Upper lobe of right lung (tissue), 1 donor: ENCODE data around the gene LRFN4. TPM values are rescaled to one million over a fixed set of nuclear protein-coding genes. Genes with fewer than 3 reads are reported as not detected.

Experiments used
- ATAC-seq: fragments of 200-7000 bp; cut with Tn5 transposase; one replicate; pipeline ENCODE4 v1.9.1; 2020; ENCODE audit warnings: mild to moderate bottlenecking, moderate library complexity
- DNase-seq: peaks from one replicate; pipeline ENCODE4 v3.0.0-alpha.2; 2020
- H3K27ac ChIP-seq: fragments of 200-600 bp; one replicate; pipeline ENCODE4 v1.8.0; 2022
- H3K27me3 ChIP-seq: fragments of 200-600 bp; one replicate; pipeline ENCODE4 v1.8.0; 2022; ENCODE audit warnings: mild to moderate bottlenecking
- H3K36me3 ChIP-seq: fragments of 200-600 bp; one replicate; pipeline ENCODE4 v1.8.0; 2022
- H3K4me1 ChIP-seq: fragments of 200-600 bp; one replicate; pipeline ENCODE4 v1.8.0; 2022
- H3K4me3 ChIP-seq: fragments of 200-600 bp; one replicate; pipeline ENCODE4 v1.8.0; 2022; ENCODE audit warnings: mild to moderate bottlenecking
- H3K9me3 ChIP-seq: fragments of 200-600 bp; one replicate; pipeline ENCODE4 v1.8.0; 2022
- CTCF ChIP-seq: fragments of 200-600 bp; IDR thresholded peaks from one replicate; pipeline ENCODE4 v1.8.0; 2022; ENCODE audit warnings: antibody characterized with exemption
- intact Hi-C: fragments of 100-400 bp; cut with DNase I; formaldehyde crosslinking; loops from one replicate; pipeline ENCODE4 v1.11.0; 2022
- total RNA-seq: library from RNA; stranded (reverse); fragmentation: NEBNext Ultra II Directional; extraction: Animal tissue kit (Norgen Biotek cat#: 25700); gene quantifications from one replicate; pipeline ENCODE4 v1.2.1, GENCODE V29; 2021
- donor health status: DM: no; HTN: yes; CAD: no; lungs with severe emphysema.

The LRFN4 gene
- total RNA-seq, 1 donor from 2014 or later = 14.0 TPM

- intact Hi-C loops = no loop called here
- H3K4me3 ChIP-seq = peak overlapping the region; percentile 71
- no peak for DNase-seq
- no peaks in the 10 kb centered on the region for H3K27me3 ChIP-seq
- no peaks in the 10 kb centered on the region for H3K36me3 ChIP-seq
- TF ChIP-seq CTCF = no peak
- no peak overlapping the region for H3K27ac ChIP-seq
- H3K4me1 ChIP-seq = peaks cover 6% of the 10 kb centered on the region
- no peak for ATAC-seq
- H3K9me3 ChIP-seq = no peaks in the 10 kb centered on the region
Measured at GRCh38 chr11:66857234-66857926, 516 bp downstream of the LRFN4 start.

GRCh38 chr11:66857927-66858185 is 992 bp downstream of the LRFN4 start:
- intact Hi-C loops = no loop called here
- Histone ChIP-seq H3K4me3 (no peak overlapping the region), H3K27me3 (no peaks in the 10 kb centered on the region), H3K27ac (no peak overlapping the region), H3K4me1 (peaks cover 6% of the 10 kb centered on the region), H3K9me3 (no peaks in the 10 kb centered on the region), H3K36me3 (no peaks in the 10 kb centered on the region)
- no peak for DNase-seq
- ATAC-seq = no peak
- no peak for TF ChIP-seq CTCF

- Histone ChIP-seq H3K27ac (no peak overlapping the region), H3K27me3 (no peaks in the 10 kb centered on the region), H3K9me3 (no peaks in the 10 kb centered on the region), H3K36me3 (no peaks in the 10 kb centered on the region), H3K4me1 (peaks cover 6% of the 10 kb centered on the region), H3K4me3 (no peak overlapping the region)
- no peak for TF ChIP-seq CTCF
- ATAC-seq = no peak
- intact Hi-C loops = no loop called here
- DNase-seq = no peak
Measured at GRCh38 chr11:66858186-66858938, 1.5 kb downstream of the LRFN4 start.

- H3K4me3 ChIP-seq = no peak overlapping the region
- no peak for DNase-seq
- no peak for TF ChIP-seq CTCF
- no peaks in the 10 kb centered on the region for H3K27me3 ChIP-seq
- intact Hi-C loops = no loop called here
- no peaks in the 10 kb centered on the region for H3K9me3 ChIP-seq
- no peaks in the 10 kb centered on the region for H3K36me3 ChIP-seq
- H3K4me1 ChIP-seq = peaks cover 6% of the 10 kb centered on the region
- no peak for ATAC-seq
- H3K27ac ChIP-seq = no peak overlapping the region
Measured at GRCh38 chr11:66858939-66859685, 2.2 kb downstream of the LRFN4 start.

- ATAC-seq (no peak), DNase-seq (no peak)
- Histone ChIP-seq H3K36me3 (no peaks in the 10 kb centered on the region), H3K4me1 (peaks cover 6% of the 10 kb centered on the region), H3K27ac (no peak overlapping the region), H3K4me3 (no peak overlapping the region), H3K9me3 (no peaks in the 10 kb centered on the region), H3K27me3 (no peaks in the 10 kb centered on the region)
- no peak for TF ChIP-seq CTCF
- intact Hi-C loops = no loop called here
Measured at GRCh38 chr11:66859686-66860448, 3.0 kb downstream of the LRFN4 start.
